Hepatocyte (in vitro differentiated cells): ENCODE data around the gene DCST1. TPM values are rescaled to one million over a fixed set of nuclear protein-coding genes. Genes with fewer than 3 reads are reported as not detected.

Experiments used
- DNase-seq: peaks from one replicate; pipeline ENCODE4 v3.0.0-alpha.2; 2016; ENCODE audit warnings: low spot score
- H2AFZ ChIP-seq: fragments of 200-600 bp; sonication (generic); 2 replicates; pipeline ENCODE4 v1.6.0; 2016; ENCODE audit warnings: antibody characterized with exemption, mild to moderate bottlenecking
- H3K27ac ChIP-seq: fragments of 200-600 bp; sonication (generic); 2 replicates; pipeline ENCODE4 v1.5.1; 2016; ENCODE audit warnings: mild to moderate bottlenecking
- H3K27me3 ChIP-seq: fragments of 200-600 bp; sonication (generic); 2 replicates; pipeline ENCODE4 v1.6.1; 2016
- H3K36me3 ChIP-seq: fragments of 200-600 bp; sonication (generic); replicated peaks from 2 replicates; pipeline ENCODE4 v1.5.1; 2016; ENCODE audit warnings: low read depth; ENCODE audit not compliant: insufficient read depth
- H3K4me1 ChIP-seq: fragments of 200-600 bp; sonication (generic); 2 replicates; pipeline ENCODE4 v1.5.1; 2016; ENCODE audit warnings: mild to moderate bottlenecking, moderate library complexity; ENCODE audit not compliant: insufficient read depth
- H3K4me2 ChIP-seq: fragments of 200-600 bp; sonication (generic); 2 replicates; pipeline ENCODE4 v1.6.0; 2016
- H3K4me3 ChIP-seq: fragments of 200-600 bp; sonication (generic); 2 replicates; pipeline ENCODE4 v1.5.1; 2016; ENCODE audit warnings: mild to moderate bottlenecking
- H3K79me2 ChIP-seq: fragments of 200-600 bp; sonication (generic); 2 replicates; pipeline ENCODE4 v1.6.0; 2017; ENCODE audit warnings: mild to moderate bottlenecking
- H3K9me2 ChIP-seq: fragments of 200-600 bp; sonication (generic); replicated peaks from 2 replicates; pipeline ENCODE4 v1.6.0; 2017; ENCODE audit warnings: mild to moderate bottlenecking; ENCODE audit not compliant: insufficient read depth
- H3K9me3 ChIP-seq: fragments of 200-600 bp; sonication (generic); 2 replicates; pipeline ENCODE4 v1.5.1; 2016; ENCODE audit warnings: low read depth, mild to moderate bottlenecking
- H4K20me1 ChIP-seq: fragments of 200-600 bp; sonication (generic); 2 replicates; pipeline ENCODE4 v1.6.0; 2016; ENCODE audit warnings: mild to moderate bottlenecking; ENCODE audit not compliant: insufficient read depth, poor library complexity, severe bottlenecking
- EZH2 ChIP-seq: fragments of 200-600 bp; sonication (generic); IDR thresholded peaks from 2 replicates; pipeline ENCODE4 v1.6.1; 2016; ENCODE audit warnings: antibody characterized with exemption, mild to moderate bottlenecking, borderline replicate concordance
- EZH2phosphoT487 ChIP-seq: fragments of 200-600 bp; sonication (generic); IDR thresholded peaks from one replicate; pipeline ENCODE4 v1.6.1; 2018; ENCODE audit warnings: antibody characterized with exemption, mild to moderate bottlenecking, low read depth, moderate library complexity; ENCODE audit not compliant: unreplicated experiment, severe bottlenecking
- WGBS: methylation state at CpG from one replicate; pipeline ENCODE4 v1.1.6; 2016; ENCODE audit warnings: low lambda C conversion rate; ENCODE audit errors: missing lambda C conversion rate; 5-methylcytosine and 5-hydroxymethylcytosine counted together
- polyA plus RNA-seq: library from polyadenylated mRNA; unstranded; fragments of >200 nt; fragmentation: Nextera tagmentation; extraction: Ambion mirVana; gene quantifications from 2 replicates; pipeline ENCODE4 v1.2.1, GENCODE V29; 2016
- total RNA-seq: library from RNA; depleted of rRNA; stranded (reverse); fragments of >200 nt; gene quantifications from 2 replicates; pipeline ENCODE4 v1.2.3, GENCODE V29; 2014
- TF ChIP-seq, protein P1 (sequence below): fragments of 200-600 bp; sonication (generic); IDR thresholded peaks from 2 replicates; pipeline ENCODE4 v1.5.1; 2016; ENCODE audit warnings: antibody characterized with exemption, mild to moderate bottlenecking; ENCODE audit not compliant: poor library complexity

DCST1 gene
- total and polyA plus RNA-seq, 2 experiments from 2014 or later, result 0.60 TPM; not detected in 1

GRCh38 chr1:155002464-155003226, 31.0 kb upstream of the DCST1 start, which contains the start of gene ZBTB7B:
Gene ZBTB7B (plus strand): TSS chr1:155002802. CDS start chr1:155014661, 11,859 bp downstream.
- TF ChIP-seq EZH2 (no peak), EZH2phosphoT487 (no peak)
- TF ChIP-seq, protein P1, sequence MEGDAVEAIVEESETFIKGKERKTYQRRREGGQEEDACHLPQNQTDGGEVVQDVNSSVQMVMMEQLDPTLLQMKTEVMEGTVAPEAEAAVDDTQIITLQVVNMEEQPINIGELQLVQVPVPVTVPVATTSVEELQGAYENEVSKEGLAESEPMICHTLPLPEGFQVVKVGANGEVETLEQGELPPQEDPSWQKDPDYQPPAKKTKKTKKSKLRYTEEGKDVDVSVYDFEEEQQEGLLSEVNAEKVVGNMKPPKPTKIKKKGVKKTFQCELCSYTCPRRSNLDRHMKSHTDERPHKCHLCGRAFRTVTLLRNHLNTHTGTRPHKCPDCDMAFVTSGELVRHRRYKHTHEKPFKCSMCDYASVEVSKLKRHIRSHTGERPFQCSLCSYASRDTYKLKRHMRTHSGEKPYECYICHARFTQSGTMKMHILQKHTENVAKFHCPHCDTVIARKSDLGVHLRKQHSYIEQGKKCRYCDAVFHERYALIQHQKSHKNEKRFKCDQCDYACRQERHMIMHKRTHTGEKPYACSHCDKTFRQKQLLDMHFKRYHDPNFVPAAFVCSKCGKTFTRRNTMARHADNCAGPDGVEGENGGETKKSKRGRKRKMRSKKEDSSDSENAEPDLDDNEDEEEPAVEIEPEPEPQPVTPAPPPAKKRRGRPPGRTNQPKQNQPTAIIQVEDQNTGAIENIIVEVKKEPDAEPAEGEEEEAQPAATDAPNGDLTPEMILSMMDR, result no peak
- H2AFZ ChIP-seq, result peak within 1 kb of the TSS; percentile 51

GRCh38 chr1:155003227-155003765, 30.3 kb upstream of the DCST1 start:
- peak overlapping the region; percentile 94 for H3K4me3 ChIP-seq
- H2AFZ ChIP-seq, result peak overlapping the region; percentile 41
- peaks cover 10% of the 10 kb centered on the region for H4K20me1 ChIP-seq
- peak; percentile 63 for DNase-seq
- no peaks in the 10 kb centered on the region for H3K27me3 ChIP-seq
- H3K4me1 ChIP-seq, result peaks cover 22% of the 10 kb centered on the region
- H3K79me2 ChIP-seq, result peaks cover 59% of the 10 kb centered on the region
- peak overlapping the region; percentile 92 for H3K27ac ChIP-seq
- H3K9me3 ChIP-seq, result no peaks in the 10 kb centered on the region
- TF ChIP-seq, protein P1, result no peak
- no peak for TF ChIP-seq EZH2phosphoT487
- no peak for TF ChIP-seq EZH2
- no peaks in the 10 kb centered on the region for H3K36me3 ChIP-seq
- peak overlapping the region; percentile 95 for H3K4me2 ChIP-seq
- H3K9me2 ChIP-seq, result no peaks in the 10 kb centered on the region
- 2% methylated on average over 26 of the region's 37 CpGs for WGBS

More at GRCh38 chr1:155002464-155003226, 31.0 kb upstream of the DCST1 start, which contains the start of gene ZBTB7B:
- H3K9me2 ChIP-seq, result no peaks in the 10 kb centered on the region
- peak within 1 kb of the TSS; percentile 98 for H3K27ac ChIP-seq
- 2% methylated on average over 13 of the region's 35 CpGs for WGBS
- peak within 1 kb of the TSS; percentile 94 for H3K4me3 ChIP-seq
- H3K79me2 ChIP-seq, result peaks cover 53% of the 10 kb centered on the region
- H3K27me3 ChIP-seq, result no peaks in the 10 kb centered on the region
- peaks cover 10% of the 10 kb centered on the region for H4K20me1 ChIP-seq
- H3K4me1 ChIP-seq, result peaks cover 17% of the 10 kb centered on the region
- H3K9me3 ChIP-seq, result no peaks in the 10 kb centered on the region
- H3K4me2 ChIP-seq, result peak within 1 kb of the TSS; percentile 95
- peak; percentile 77 for DNase-seq
- no peaks in the 10 kb centered on the region for H3K36me3 ChIP-seq

GRCh38 chr1:155003766-155004351, 29.8 kb upstream of the DCST1 start:
- Histone ChIP-seq H4K20me1 (peaks cover 10% of the 10 kb centered on the region), H3K4me1 (peaks cover 24% of the 10 kb centered on the region), H3K4me2 (peak overlapping the region; percentile 95), H2AFZ (peak overlapping the region; percentile 41), H3K79me2 (peaks cover 63% of the 10 kb centered on the region), H3K9me3 (no peaks in the 10 kb centered on the region), H3K27ac (peak overlapping the region; percentile 92), H3K27me3 (no peaks in the 10 kb centered on the region), H3K4me3 (peak overlapping the region; percentile 94), H3K36me3 (no peaks in the 10 kb centered on the region), H3K9me2 (no peaks in the 10 kb centered on the region)
- 3% methylated on average over 8 of the region's 34 CpGs for WGBS
- TF ChIP-seq EZH2phosphoT487 (no peak), EZH2 (no peak)
- TF ChIP-seq, protein P1, result no peak
- peak; percentile 63 for DNase-seq
